ENCODE measurements around the gene ATXN1. TPM values are rescaled to one million over a fixed set of nuclear protein-coding genes. Genes with fewer than 3 reads are reported as not detected.

ATXN1 gene
- total and polyA plus RNA-seq, 2 of the 8 experiments (the other 6 are each of a cell fraction or from before 2014, with no cell fraction given) = 1.6 to 4.0 TPM

DNA sequence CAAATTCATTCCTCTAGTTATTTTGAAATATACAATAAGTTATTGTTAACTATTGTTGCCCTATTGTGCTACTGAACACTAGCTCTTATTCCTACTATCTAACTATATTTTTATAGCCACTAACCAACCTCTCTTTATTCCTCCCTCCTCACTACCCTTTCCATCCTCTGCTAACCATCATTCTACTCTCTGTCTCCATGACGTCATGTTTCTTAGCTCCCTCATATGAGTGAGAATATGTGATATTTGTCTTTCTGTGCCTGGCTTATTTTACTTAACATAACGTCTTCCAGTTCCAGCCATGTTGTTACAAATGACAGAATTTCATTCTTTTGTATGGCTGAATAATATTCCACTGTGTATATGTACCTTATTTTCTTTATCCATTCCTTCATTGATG lies 95.3 kb downstream of the ATXN1 start:
- CTCF ChIA-PET (ENCODE audit: partially characterized antibody) = no interaction called here
- no peak overlapping the region for H2BK20ac ChIP-seq (ENCODE audit: low read length)
- no peak for TF ChIP-seq KDM1A (IDR thresholded peaks at IDR 0.05; ENCODE audit: borderline replicate concordance, low read length)
- TF ChIP-seq TAF1 (IDR thresholded peaks at IDR 0.05; ENCODE audit: low read depth, low read length) = no peak
- no peak overlapping the region for H4K5ac ChIP-seq (ENCODE audit: insufficient read length, low read depth, low read length)
- no peak overlapping the region for H3K4ac ChIP-seq (replicated peaks; ENCODE audit: insufficient read length, low read depth, low read length)
- no peak overlapping the region for H3K27ac ChIP-seq (ENCODE audit: low read depth, low read length)
- POLR2A ChIA-PET (ENCODE audit: partially characterized antibody) = no interaction called here
- H3K36me3 ChIP-seq (ENCODE audit: control insufficient read depth in 2 of 4, insufficient read depth in 4 of 4, low read length in 3 of 4) = no peaks in the 10 kb centered on the region; a peak in 1 of 8 replicates
- no peak overlapping the region for H3K23ac ChIP-seq (ENCODE audit: insufficient read length)
- DNase-seq (ENCODE audit: low read depth in 1 of 2, low spot score in 2 of 2) (no peak), FAIRE-seq (no peak)
- no peak overlapping the region for H3K4me3 ChIP-seq (ENCODE audit: extremely low read depth in 1 of 4, insufficient read depth in 2 of 4, low read depth in 3 of 4, low read length in 4 of 4)
- H3K18ac ChIP-seq (ENCODE audit: extremely low read depth, low read length) = no peak overlapping the region
- H3K4me1 ChIP-seq (replicated peaks in 1 of 4; ENCODE audit: control insufficient read depth in 3 of 4, insufficient read depth in 4 of 4, low read length in 3 of 4) = no peaks in the 10 kb centered on the region
- no peaks in the 10 kb centered on the region for H4K20me1 ChIP-seq (replicated peaks in 1 of 2; ENCODE audit: control insufficient read depth in 1 of 2, insufficient read depth in 2 of 2, low read length in 2 of 2)
- no peak overlapping the region for H4K91ac ChIP-seq (replicated peaks; ENCODE audit: insufficient read length, low read length)
- 89% methylated on average over 2 of the region's 2 CpGs; no CpG with 5 or more reads in 1 of the 2 experiments for WGBS, 2 experiments (ENCODE audit: extremely low coverage in 1 of 2, insufficient coverage in 1 of 2, insufficient read length in 1 of 2, insufficient replicate concordance in 2 of 2, low coverage in 1 of 2, low lambda C conversion rate in 2 of 2, missing lambda C conversion rate in 1 of 2)
- no peak overlapping the region for H2BK5ac ChIP-seq (ENCODE audit: low read depth, low read length)
- H2BK120ac ChIP-seq (replicated peaks; ENCODE audit: low read depth, low read length) = no peak overlapping the region
- no peak overlapping the region for H2AFZ ChIP-seq (ENCODE audit: low read length)
- H2BK12ac ChIP-seq (ENCODE audit: low read depth, low read length) = no peak overlapping the region
- H3K27me3 ChIP-seq (replicated peaks in 1 of 4; ENCODE audit: control insufficient read depth in 3 of 4, extremely low read depth in 1 of 4, insufficient read depth in 3 of 4, low read length in 3 of 4) = no peaks in the 10 kb centered on the region
- no peak overlapping the region for H3K56ac ChIP-seq (replicated peaks; ENCODE audit: insufficient read length, low read depth, low read length)
- H4K8ac ChIP-seq (ENCODE audit: extremely low read depth, insufficient read depth, low read length) = no peak overlapping the region
- H3K79me1 ChIP-seq (ENCODE audit: low read depth, low read length) = no peaks in the 10 kb centered on the region
- H3K9me3 ChIP-seq (ENCODE audit: insufficient read depth in 2 of 2, low read depth in 1 of 2, low read length in 1 of 2) = peaks cover 7 to 8% of the 10 kb centered on the region in 2 experiments; a peak in 3 of 4 replicates
- H3K79me2 ChIP-seq (ENCODE audit: control insufficient read depth in 1 of 2, insufficient read depth in 2 of 2, low read length in 2 of 2) = no peaks in the 10 kb centered on the region
- no peak overlapping the region for H2AK5ac ChIP-seq (ENCODE audit: low read depth, low read length)
- no peaks in the 10 kb centered on the region for H3K23me2 ChIP-seq (ENCODE audit: low read depth, low read length)
- H3K4me2 ChIP-seq (ENCODE audit: insufficient read depth in 1 of 2, low read depth in 2 of 2, low read length in 2 of 2) = no peak overlapping the region
- H3K9ac ChIP-seq (replicated peaks in 1 of 4; ENCODE audit: extremely low read depth in 1 of 4, low read depth in 3 of 4, low read length in 3 of 4) = no peak overlapping the region
- H3K14ac ChIP-seq (ENCODE audit: insufficient read length) = no peak overlapping the region
- H2BK15ac ChIP-seq (ENCODE audit: low read length) = no peak overlapping the region
